ENCODE results near the gene LPIN2. TPM values are rescaled to one million over a fixed set of nuclear protein-coding genes. Genes with fewer than 3 reads are reported as not detected.

The LPIN2 gene
- total RNA-seq, 6 donors from 2014 or later, result 37.7 to 105 (median 57.3) TPM

- Histone ChIP-seq H3K36me3 (peaks cover 0 to 6% (median 0%) of the 10 kb centered on the region in 4 donors), H3K4me3 (no peak overlapping the region), H3K9me3 (no peaks in the 10 kb centered on the region), H3K4me1 (peaks cover 29 to 45% (median 35%) of the 10 kb centered on the region in 4 donors), H3K27ac (peak overlapping the region; percentile 22 to 75 (median 58)), H3K27me3 (no peaks in the 10 kb centered on the region)
- DNase-seq, result no peak
- TF ChIP-seq, protein P1, sequence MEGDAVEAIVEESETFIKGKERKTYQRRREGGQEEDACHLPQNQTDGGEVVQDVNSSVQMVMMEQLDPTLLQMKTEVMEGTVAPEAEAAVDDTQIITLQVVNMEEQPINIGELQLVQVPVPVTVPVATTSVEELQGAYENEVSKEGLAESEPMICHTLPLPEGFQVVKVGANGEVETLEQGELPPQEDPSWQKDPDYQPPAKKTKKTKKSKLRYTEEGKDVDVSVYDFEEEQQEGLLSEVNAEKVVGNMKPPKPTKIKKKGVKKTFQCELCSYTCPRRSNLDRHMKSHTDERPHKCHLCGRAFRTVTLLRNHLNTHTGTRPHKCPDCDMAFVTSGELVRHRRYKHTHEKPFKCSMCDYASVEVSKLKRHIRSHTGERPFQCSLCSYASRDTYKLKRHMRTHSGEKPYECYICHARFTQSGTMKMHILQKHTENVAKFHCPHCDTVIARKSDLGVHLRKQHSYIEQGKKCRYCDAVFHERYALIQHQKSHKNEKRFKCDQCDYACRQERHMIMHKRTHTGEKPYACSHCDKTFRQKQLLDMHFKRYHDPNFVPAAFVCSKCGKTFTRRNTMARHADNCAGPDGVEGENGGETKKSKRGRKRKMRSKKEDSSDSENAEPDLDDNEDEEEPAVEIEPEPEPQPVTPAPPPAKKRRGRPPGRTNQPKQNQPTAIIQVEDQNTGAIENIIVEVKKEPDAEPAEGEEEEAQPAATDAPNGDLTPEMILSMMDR (IDR thresholded peaks at IDR 0.05), result no peak
- TF ChIP-seq POLR2A (IDR thresholded peaks at IDR 0.05) (no peak), POLR2AphosphoS5 (IDR thresholded peaks at IDR 0.05) (no peak), EP300 (IDR thresholded peaks at IDR 0.05) (no peak)
- no peak for ATAC-seq (ENCODE audit: low FRiP score in 2 of 2)
- 55 to 63% methylated on average over 3 of the region's 3 CpGs for WGBS, 2 donors
Observed at GRCh38 chr18:2998644-2999043, 14.3 kb downstream of the LPIN2 start.

DNA sequence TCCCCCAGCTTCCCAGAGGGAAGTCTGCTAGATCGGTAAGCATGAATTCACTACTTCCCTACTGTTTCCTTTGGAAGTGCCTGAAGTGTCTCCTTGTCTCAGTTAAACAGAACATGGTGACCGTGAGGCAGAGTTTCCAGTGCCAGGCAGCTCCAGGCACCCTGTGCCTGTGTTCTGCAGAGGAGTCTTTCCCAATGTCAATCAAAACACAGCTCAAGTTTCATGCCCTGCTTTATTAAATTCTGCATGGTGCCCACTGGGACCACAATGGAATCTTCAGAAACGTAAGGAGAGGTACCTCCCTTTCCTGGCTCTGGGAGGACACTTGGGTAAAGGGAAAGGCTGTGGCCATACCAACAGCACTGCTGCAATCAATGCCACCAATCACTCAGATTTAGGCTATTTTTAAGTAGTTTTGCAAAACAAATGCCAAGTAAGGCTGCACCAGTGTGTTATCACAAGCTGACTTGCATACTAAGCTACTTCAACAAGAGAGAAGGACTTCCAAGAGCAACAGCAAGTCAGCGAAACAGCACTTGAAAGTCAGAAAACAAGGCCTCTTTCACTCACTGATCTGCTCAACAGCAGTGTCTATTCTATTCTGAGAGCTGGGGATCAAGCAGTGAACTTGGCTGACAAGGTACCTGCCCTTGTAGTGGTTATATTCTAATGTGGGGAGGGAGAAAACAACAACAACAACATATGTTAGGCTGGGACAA, 14.9 kb downstream of the LPIN2 start:
- Histone ChIP-seq H3K27me3 (no peaks in the 10 kb centered on the region), H3K27ac (peak overlapping the region; percentile 22 to 75 (median 58)), H3K4me1 (peaks cover 29 to 48% (median 35%) of the 10 kb centered on the region in 4 donors), H3K9me3 (no peaks in the 10 kb centered on the region), H3K36me3 (peaks cover 0 to 4% (median 0%) of the 10 kb centered on the region in 4 donors), H3K4me3 (no peak overlapping the region)
- TF ChIP-seq EP300 (IDR thresholded peaks at IDR 0.05), result no peak
- no peak for TF ChIP-seq POLR2AphosphoS5 (IDR thresholded peaks at IDR 0.05)
- TF ChIP-seq POLR2A (IDR thresholded peaks at IDR 0.05), result no peak
- TF ChIP-seq, protein P1 (IDR thresholded peaks at IDR 0.05), result no peak
- DNase-seq, result no peak
- 46 to 48% methylated on average over 4 of the region's 4 CpGs for WGBS, 2 donors
- ATAC-seq (ENCODE audit: low FRiP score in 2 of 2), result peak; percentile 13 to 50

GRCh38 chr18:2997429-2997828, 15.5 kb downstream of the LPIN2 start:
- DNase-seq (no peak), ATAC-seq (ENCODE audit: low FRiP score in 2 of 2) (no peak)
- Histone ChIP-seq H3K27me3 (no peaks in the 10 kb centered on the region), H3K36me3 (no peaks in the 10 kb centered on the region), H3K9me3 (no peaks in the 10 kb centered on the region), H3K4me1 (peaks cover 29 to 48% (median 35%) of the 10 kb centered on the region in 4 donors), H3K4me3 (no peak overlapping the region), H3K27ac (peak overlapping the region in 3 of 4 donors; percentile 55 to 75 (median 62))
- TF ChIP-seq POLR2AphosphoS5 (IDR thresholded peaks at IDR 0.05), result no peak
- no peak for TF ChIP-seq EP300 (IDR thresholded peaks at IDR 0.05)
- TF ChIP-seq, protein P1 (IDR thresholded peaks at IDR 0.05), result no peak
- no peak for TF ChIP-seq POLR2A (IDR thresholded peaks at IDR 0.05)

DNA sequence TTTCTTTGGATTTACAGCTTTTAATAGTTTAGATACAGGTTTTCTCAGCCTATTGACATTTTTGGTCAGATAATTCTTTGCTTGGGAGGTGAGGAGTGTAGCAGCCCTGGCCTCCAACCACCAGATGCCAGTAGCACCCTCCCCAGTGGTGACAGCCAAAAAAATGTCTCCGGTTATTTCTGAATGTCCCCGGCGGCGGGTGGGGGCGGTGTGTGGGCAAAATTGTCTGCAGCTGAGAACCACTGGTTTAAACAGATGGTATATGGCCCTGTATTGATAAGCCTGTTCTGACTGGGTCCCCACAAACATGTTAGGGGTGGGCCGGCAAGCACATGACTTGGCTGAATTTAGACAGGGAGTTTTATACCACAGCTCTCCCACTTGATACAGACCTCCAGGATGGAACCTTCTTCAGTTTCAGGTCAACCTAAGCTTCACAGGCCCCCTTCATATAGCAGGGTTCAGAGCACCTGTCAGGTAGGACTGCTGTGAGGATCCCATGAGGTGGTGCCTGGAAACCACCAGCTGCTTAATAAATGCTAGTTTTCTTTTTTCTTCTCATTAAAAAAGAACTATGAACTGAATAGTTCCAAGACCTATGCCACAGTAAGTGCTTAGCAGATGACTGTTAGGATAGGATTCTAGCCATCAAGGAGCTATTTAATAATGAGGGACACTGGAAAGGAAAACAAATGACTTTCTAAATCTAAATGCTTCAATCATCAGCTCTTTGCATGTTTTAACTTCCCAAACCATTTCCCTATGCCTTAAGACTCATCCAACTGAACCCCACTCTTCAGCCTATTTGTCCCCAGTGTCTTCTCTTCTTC, 18.1 kb downstream of the LPIN2 start:
- DNase-seq (no peak), ATAC-seq (ENCODE audit: low FRiP score in 2 of 2) (peak; percentile 59 to 63)
- TF ChIP-seq POLR2AphosphoS5 (IDR thresholded peaks at IDR 0.05), result no peak
- TF ChIP-seq, protein P1 (IDR thresholded peaks at IDR 0.05), result peak in 4 of 6 experiments; percentile 42 to 59 (median 50)
- WGBS, 2 donors, result 33 to 39% methylated on average over 5 to 6 of the region's 6 CpGs
- Histone ChIP-seq H3K4me3 (no peak overlapping the region), H3K9me3 (no peaks in the 10 kb centered on the region), H3K36me3 (peaks cover 0 to 3% (median 0%) of the 10 kb centered on the region in 4 donors), H3K27me3 (no peaks in the 10 kb centered on the region), H3K27ac (peak overlapping the region in 2 of 4 donors; percentile 43 to 61), H3K4me1 (peaks cover 29 to 48% (median 35%) of the 10 kb centered on the region in 4 donors)
